Keratinocyte (primary cell): ENCODE results near the gene MROH2A. TPM values are rescaled to one million over a fixed set of nuclear protein-coding genes. Genes with fewer than 3 reads are reported as not detected.
"Not testable (repeated sequence)": the region's sequence is repeated elsewhere in the genome, so short reads cannot be mapped to it uniquely, and the experiment has no call there.

Experiments used
- DNase-seq: peaks from one replicate; pipeline ENCODE4 v3.0.0-alpha.2; 2011; ENCODE audit warnings: low read depth, missing footprints, low spot score
- FAIRE-seq: peaks from 2 replicates; lab custom pipeline; 2011; peaks lifted over from hg19 to GRCh38; lab: Jason Lieb, UNC
- H2AFZ ChIP-seq: 2 replicates; pipeline ENCODE4 v1.6.0; 2012; ENCODE audit warnings: low read length, control low read depth, inconsistent platforms; ENCODE audit not compliant: control insufficient read depth
- H3K27ac ChIP-seq: 2 replicates; pipeline ENCODE4 v1.5.1; 2011; ENCODE audit warnings: low read length; ENCODE audit not compliant: control insufficient read depth, insufficient read depth
- H3K27me3 ChIP-seq: 3 replicates; pipeline ENCODE4 v1.6.0; 2011; ENCODE audit warnings: low read length; ENCODE audit not compliant: control insufficient read depth, insufficient read depth; ENCODE audit errors: extremely low read depth
- H3K36me3 ChIP-seq, 2 experiments: 2 replicates in 1 of 2; 3 replicates in 1 of 2; pipeline ENCODE4 v1.5.1; 2011; ENCODE audit warnings: low read length in 2 of 2, mild to moderate bottlenecking in 1 of 2; ENCODE audit not compliant: control insufficient read depth in 2 of 2, insufficient read depth in 2 of 2; ENCODE audit errors: extremely low read depth in 1 of 2
- H3K4me1 ChIP-seq: 3 replicates; pipeline ENCODE4 v1.5.1; 2011; ENCODE audit warnings: low read length; ENCODE audit not compliant: control insufficient read depth, insufficient read depth; ENCODE audit errors: extremely low read depth
- H3K4me2 ChIP-seq: 3 replicates; pipeline ENCODE4 v1.6.0; 2011; ENCODE audit warnings: low read depth, low read length; ENCODE audit not compliant: control insufficient read depth, insufficient read depth; ENCODE audit errors: extremely low read depth
- H3K4me3 ChIP-seq, 3 experiments: fragments of 200-600 bp in 1 of 3; sonication (generic) in 1 of 3; 2 replicates in 2 of 3; 3 replicates in 1 of 3; pipeline ENCODE4 v1.5.1; 2011 to 2016; ENCODE audit warnings: low read length in 3 of 3, mild to moderate bottlenecking in 3 of 3, control low read depth in 2 of 3, inconsistent platforms in 1 of 3, low read depth in 1 of 3, mixed read lengths in 1 of 3, mixed run types in 1 of 3, moderate library complexity in 1 of 3; ENCODE audit not compliant: control insufficient read depth in 2 of 3, insufficient read depth in 2 of 3; ENCODE audit errors: extremely low read depth in 1 of 3
- H3K79me2 ChIP-seq: 2 replicates; pipeline ENCODE4 v1.6.0; 2012; ENCODE audit warnings: low read length; ENCODE audit not compliant: control insufficient read depth, insufficient read depth
- H3K9ac ChIP-seq: 3 replicates; pipeline ENCODE4 v1.6.0; 2011; ENCODE audit warnings: low read length; ENCODE audit not compliant: control insufficient read depth, insufficient read depth; ENCODE audit errors: extremely low read depth
- H3K9me1 ChIP-seq: 3 replicates; pipeline ENCODE4 v1.6.0; 2011; ENCODE audit warnings: low read length; ENCODE audit not compliant: control insufficient read depth, insufficient read depth; ENCODE audit errors: extremely low read depth
- H3K9me3 ChIP-seq: 2 replicates; pipeline ENCODE4 v1.5.1; 2012; ENCODE audit warnings: low read depth, low read length; ENCODE audit not compliant: control insufficient read depth
- H4K20me1 ChIP-seq: 3 replicates; pipeline ENCODE4 v1.6.0; 2011; ENCODE audit warnings: low read length; ENCODE audit not compliant: control insufficient read depth, insufficient read depth; ENCODE audit errors: extremely low read depth
- CTCF ChIP-seq, 3 experiments: IDR thresholded peaks in 1 of 3; conservative IDR thresholded peaks in 1 of 3; optimal IDR thresholded peaks in 1 of 3; 2 replicates in 2 of 3; 3 replicates in 1 of 3; pipeline versions ENCODE3 to v1.5.1; 2011; ENCODE audit warnings: low read length in 3 of 3, mild to moderate bottlenecking in 3 of 3, moderate library complexity in 2 of 3, control low read depth in 1 of 3, inconsistent platforms in 1 of 3; ENCODE audit not compliant: insufficient read depth in 2 of 3; ENCODE audit errors: extremely low read depth in 1 of 3
- EZH2 ChIP-seq: IDR thresholded peaks from one replicate; pipeline ENCODE4 v1.6.1; 2012; ENCODE audit warnings: inconsistent platforms, mild to moderate bottlenecking, low read length, moderate library complexity
- dilution Hi-C: fragments of 300-500 bp; cut with MboI; formaldehyde crosslinking; loops from one replicate; pipeline ENCODE4 v1.7.0; 2020; ENCODE audit warnings: low sequenced_read_pairs; ENCODE audit not compliant: extremely low pct_ligation_motif_present
- polyA plus RNA-seq, 5 experiments: library from polyadenylated mRNA; depleted of rRNA in 3 of 5; stranded (reverse) in 3 of 5; stranded (forward) in 1 of 5; unstranded in 1 of 5; fragments of >200 nt; gene quantifications; 1 replicate in 1 of 5; 2 replicates in 3 of 5; 3 replicates in 1 of 5; pipeline versions ENCODE4 v1.2.1 to v1.2.3, GENCODE V29; 2011 to 2012; ENCODE audit warnings: missing spikeins in 2 of 5, low read depth in 1 of 5, low replicate concordance in 1 of 5

The MROH2A gene
- polyA plus RNA-seq, 1 donor (not counting 4 experiments of a cell fraction or from before 2014, with no cell fraction given), result 0.33 TPM

GRCh38 chr2:233745073-233745755, 32.9 kb upstream of the MROH2A start:
- dilution Hi-C loops, result no loop called here
- Histone ChIP-seq H3K4me2 (no peak overlapping the region), H3K9me3 (no peaks in the 10 kb centered on the region), H3K79me2 (peaks cover 14% of the 10 kb centered on the region), H3K4me3 (no peak overlapping the region), H3K27ac (no peak overlapping the region), H3K36me3 (peaks cover 0 to 1% of the 10 kb centered on the region in 2 experiments), H4K20me1 (no peaks in the 10 kb centered on the region), H2AFZ (no peak overlapping the region), H3K9ac (no peak overlapping the region), H3K9me1 (no peaks in the 10 kb centered on the region), H3K27me3 (no peaks in the 10 kb centered on the region), H3K4me1 (no peaks in the 10 kb centered on the region)
- TF ChIP-seq EZH2 (no peak), CTCF (optimal IDR thresholded peaks at IDR 0.05 in 1 of 3, IDR thresholded peaks at IDR 0.05 in 1 of 3, conservative IDR thresholded peaks at IDR 0.05 in 1 of 3; ENCODE audit: extremely low read depth in 1 of 3, insufficient read depth in 2 of 3, low read length in 3 of 3) (no peak)
- peak; percentile 48 for FAIRE-seq
- DNase-seq, result no peak

DNA sequence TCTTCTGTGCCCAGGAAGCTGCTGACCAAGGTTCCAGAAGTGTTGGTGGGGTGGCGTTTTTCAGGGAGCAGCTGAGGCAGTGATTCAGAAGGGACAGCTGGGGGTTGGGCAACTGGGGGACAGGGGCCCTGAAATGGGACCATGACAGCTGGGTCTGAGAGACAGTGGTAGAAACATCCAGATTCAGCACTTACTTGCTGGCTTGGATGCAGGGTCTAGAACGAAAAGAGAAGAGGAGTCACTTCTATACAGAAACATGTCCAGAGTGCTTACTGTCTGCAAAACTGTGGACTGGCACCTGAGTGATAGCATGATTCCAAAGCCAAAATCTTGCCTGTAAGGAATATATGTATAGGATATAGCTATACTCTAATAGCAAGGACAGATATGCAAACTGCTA, 32.3 kb upstream of the MROH2A start:
- H2AFZ ChIP-seq, H4K20me1 ChIP-seq, H3K27ac ChIP-seq, H3K36me3 ChIP-seq, H3K9ac ChIP-seq, FAIRE-seq, H3K27me3 ChIP-seq, H3K4me2 ChIP-seq, H3K9me3 ChIP-seq, H3K4me1 ChIP-seq, H3K4me3 ChIP-seq, dilution Hi-C loops, H3K9me1 ChIP-seq, DNase-seq: not testable (repeated sequence)
- H3K79me2 ChIP-seq, result peaks cover 14% of the 10 kb centered on the region
